BLaER1 (cell line): ENCODE data around the gene SYT1.

Experiments used
- H3K27ac ChIP-seq: shearing (Covaris generic); formaldehyde crosslinking; 2 replicates; pipeline ENCODE4 v1.8.1; 2022
- H3K27me3 ChIP-seq: shearing (Covaris generic); formaldehyde crosslinking; 2 replicates; pipeline ENCODE4 v1.8.1; 2022
- H3K36me3 ChIP-seq: shearing (Covaris generic); formaldehyde crosslinking; 2 replicates; pipeline ENCODE4 v1.8.1; 2022
- H3K4me1 ChIP-seq: shearing (Covaris generic); formaldehyde crosslinking; 2 replicates; pipeline ENCODE4 v1.8.1; 2022
- H3K4me2 ChIP-seq: shearing (Covaris generic); formaldehyde crosslinking; 2 replicates; pipeline ENCODE4 v1.8.1; 2022
- H3K4me3 ChIP-seq: shearing (Covaris generic); formaldehyde crosslinking; 2 replicates; pipeline ENCODE4 v1.8.1; 2022
- H3K9ac ChIP-seq: shearing (Covaris generic); formaldehyde crosslinking; 2 replicates; pipeline ENCODE4 v1.8.1; 2022
- H3K9me3 ChIP-seq: shearing (Covaris generic); formaldehyde crosslinking; 2 replicates; pipeline ENCODE4 v1.8.1; 2022
- H4K20me1 ChIP-seq: shearing (Covaris generic); formaldehyde crosslinking; 2 replicates; pipeline ENCODE4 v1.8.1; 2022
- Cebpa-rat ChIP-seq: shearing (Covaris generic); IDR thresholded peaks from 2 replicates; pipeline ENCODE4 v1.8.1; 2022

The SYT1 gene

DNA sequence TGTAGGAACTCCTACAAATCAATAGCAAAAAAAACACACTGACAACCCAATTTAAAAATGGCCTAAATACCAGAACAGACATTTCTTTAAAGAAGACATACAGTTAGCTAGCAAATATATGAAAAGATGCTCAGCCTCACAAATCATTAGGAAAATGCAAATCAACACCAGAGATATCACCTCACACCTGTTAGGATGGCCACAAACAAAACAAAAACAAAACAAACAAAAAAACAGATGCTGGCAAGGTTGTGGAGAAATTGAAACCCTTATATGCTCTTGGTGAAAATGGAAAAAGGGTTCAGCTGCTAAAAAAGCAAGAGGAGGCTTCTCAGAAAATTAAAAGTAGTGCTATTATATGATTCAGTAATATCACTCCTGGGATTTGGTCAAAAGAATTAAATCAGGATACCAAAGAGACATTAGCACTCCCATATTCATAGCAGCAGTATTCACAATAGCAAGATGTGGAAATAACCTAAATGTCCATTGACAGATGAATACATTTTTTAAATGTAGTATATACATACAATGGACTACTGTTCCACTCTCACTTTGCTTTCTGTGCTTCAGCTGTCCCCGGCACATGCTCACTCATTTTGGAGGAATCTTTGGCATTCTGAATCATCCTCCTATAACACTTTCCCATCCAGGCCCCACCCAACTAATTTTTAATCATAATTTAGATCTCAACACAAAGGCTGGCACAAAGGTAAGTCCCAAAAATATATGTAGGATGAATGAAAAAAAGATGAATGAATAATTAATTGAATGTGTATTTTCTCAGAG is 99.1 kb downstream of the SYT1 start:
- Histone ChIP-seq H3K27ac (no peak overlapping the region), H4K20me1 (no peaks in the 10 kb centered on the region), H3K9me3 (no peaks in the 10 kb centered on the region), H3K9ac (no peak overlapping the region), H3K4me2 (no peak overlapping the region), H3K36me3 (peaks cover 11% of the 10 kb centered on the region), H3K4me3 (no peak overlapping the region), H3K27me3 (no peaks in the 10 kb centered on the region), H3K4me1 (no peaks in the 10 kb centered on the region)
- TF ChIP-seq Cebpa-rat, result no peak

- Histone ChIP-seq H3K9ac (no peak overlapping the region), H3K36me3 (peaks cover 11% of the 10 kb centered on the region), H4K20me1 (no peaks in the 10 kb centered on the region), H3K4me3 (no peak overlapping the region), H3K9me3 (no peaks in the 10 kb centered on the region), H3K27ac (no peak overlapping the region), H3K27me3 (no peaks in the 10 kb centered on the region), H3K4me2 (no peak overlapping the region), H3K4me1 (no peaks in the 10 kb centered on the region)
- TF ChIP-seq Cebpa-rat, result no peak
Observed at GRCh38 chr12:78964521-78964920, 99.9 kb downstream of the SYT1 start.

GRCh38 chr12:78966062-78966461 is 101.5 kb downstream of the SYT1 start:
- H3K4me1 ChIP-seq, result no peaks in the 10 kb centered on the region
- no peak overlapping the region for H3K9ac ChIP-seq
- peaks cover 5% of the 10 kb centered on the region; the same call in 1 of the 2 replicates for H3K36me3 ChIP-seq
- no peaks in the 10 kb centered on the region for H4K20me1 ChIP-seq
- H3K27me3 ChIP-seq, result no peaks in the 10 kb centered on the region
- H3K4me3 ChIP-seq, result no peak overlapping the region
- H3K4me2 ChIP-seq, result no peak overlapping the region
- no peak overlapping the region for H3K27ac ChIP-seq
- no peak for TF ChIP-seq Cebpa-rat
- no peaks in the 10 kb centered on the region for H3K9me3 ChIP-seq

DNA sequence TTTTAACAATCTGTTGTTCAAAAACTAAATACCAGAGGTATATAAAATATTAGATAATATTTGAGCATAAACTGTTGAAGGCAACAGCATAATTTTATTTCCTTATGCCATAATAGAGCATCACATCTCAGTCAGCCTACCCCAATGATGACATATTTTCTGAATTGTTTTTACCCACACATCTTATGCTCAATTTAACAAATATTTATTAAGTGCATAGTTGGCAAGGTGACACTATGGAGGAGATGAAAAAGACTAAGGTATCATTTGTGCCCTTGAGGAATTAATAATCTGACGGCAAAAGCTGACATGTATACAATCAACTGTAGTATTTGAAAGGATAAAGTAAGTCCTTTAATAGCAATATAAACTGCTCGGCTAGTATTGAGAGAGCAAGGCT is 102.4 kb downstream of the SYT1 start:
- H3K4me3 ChIP-seq, result no peak overlapping the region

DNA sequence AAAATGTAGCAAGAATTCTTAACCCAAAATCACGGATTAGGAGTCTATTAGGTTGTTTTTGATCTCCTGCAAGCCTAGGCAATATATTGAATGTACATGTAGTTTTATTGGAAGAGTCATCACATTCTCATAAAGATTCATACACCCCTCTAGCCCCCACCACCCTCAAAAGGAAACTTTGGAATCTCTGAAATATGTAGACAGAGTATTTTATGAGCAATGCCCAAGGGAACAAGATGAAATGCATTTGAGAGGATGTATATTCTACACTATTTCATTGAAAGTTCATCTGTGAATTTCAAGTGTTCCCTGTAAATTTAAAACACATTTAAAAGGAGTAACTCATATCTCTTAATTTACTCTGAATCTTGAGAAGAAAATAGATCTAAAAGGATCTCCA is 103.7 kb downstream of the SYT1 start:
- no peak overlapping the region for H3K27ac ChIP-seq

More for the DNA sequence above, 102.4 kb downstream of the SYT1 start:
- Histone ChIP-seq H3K4me2 (no peak overlapping the region), H3K9ac (no peak overlapping the region), H3K27ac (no peak overlapping the region), H3K9me3 (no peaks in the 10 kb centered on the region), H3K36me3 (no peaks in the 10 kb centered on the region), H3K27me3 (no peaks in the 10 kb centered on the region), H3K4me1 (no peaks in the 10 kb centered on the region), H4K20me1 (no peaks in the 10 kb centered on the region)
- no peak for TF ChIP-seq Cebpa-rat

GRCh38 chr12:78970041-78970440 is 105.5 kb downstream of the SYT1 start:
- Histone ChIP-seq H3K9ac (no peak overlapping the region), H3K36me3 (no peaks in the 10 kb centered on the region), H3K4me2 (no peak overlapping the region), H4K20me1 (no peaks in the 10 kb centered on the region), H3K4me1 (no peaks in the 10 kb centered on the region), H3K27me3 (no peaks in the 10 kb centered on the region), H3K4me3 (no peak overlapping the region), H3K27ac (no peak overlapping the region), H3K9me3 (no peaks in the 10 kb centered on the region)
- no peak for TF ChIP-seq Cebpa-rat

More for the DNA sequence above, 103.7 kb downstream of the SYT1 start:
- Histone ChIP-seq H3K36me3 (no peaks in the 10 kb centered on the region), H3K9ac (no peak overlapping the region), H4K20me1 (no peaks in the 10 kb centered on the region), H3K4me2 (no peak overlapping the region), H3K4me1 (no peaks in the 10 kb centered on the region), H3K4me3 (no peak overlapping the region), H3K9me3 (no peaks in the 10 kb centered on the region), H3K27me3 (no peaks in the 10 kb centered on the region)
- TF ChIP-seq Cebpa-rat, result no peak

DNA sequence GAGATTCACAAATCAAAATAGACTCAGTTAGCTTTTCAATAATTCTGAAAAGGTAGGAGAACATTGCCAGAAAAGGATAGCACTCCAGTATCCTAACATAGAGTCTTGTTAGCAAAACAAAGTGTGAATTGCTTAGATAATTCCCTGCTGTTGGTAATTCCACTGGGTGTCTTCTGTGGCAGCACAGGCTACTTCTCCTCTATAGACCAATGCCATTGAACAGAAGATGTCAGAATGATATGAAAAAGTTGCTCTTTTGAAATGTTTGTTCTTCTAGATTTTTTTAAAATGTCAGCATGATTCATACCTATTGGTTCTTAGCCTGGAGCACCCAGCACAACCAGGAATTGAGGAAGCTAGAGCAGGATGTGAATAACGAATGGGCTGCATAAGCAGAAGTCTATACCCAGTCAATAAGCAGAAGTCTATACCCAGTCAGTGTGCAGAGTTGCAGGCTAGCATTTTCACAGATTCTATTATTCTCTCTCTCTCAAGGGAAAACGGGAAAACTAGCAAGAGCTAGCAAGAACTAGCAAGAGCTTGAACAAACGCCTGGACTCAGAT is 112.8 kb downstream of the SYT1 start:
- Histone ChIP-seq H3K36me3 (peaks cover 40% of the 10 kb centered on the region), H3K4me2 (no peak overlapping the region), H3K4me3 (no peak overlapping the region), H4K20me1 (no peaks in the 10 kb centered on the region), H3K4me1 (no peaks in the 10 kb centered on the region), H3K27ac (no peak overlapping the region), H3K9ac (no peak overlapping the region), H3K9me3 (no peaks in the 10 kb centered on the region), H3K27me3 (no peaks in the 10 kb centered on the region)
- no peak for TF ChIP-seq Cebpa-rat

DNA sequence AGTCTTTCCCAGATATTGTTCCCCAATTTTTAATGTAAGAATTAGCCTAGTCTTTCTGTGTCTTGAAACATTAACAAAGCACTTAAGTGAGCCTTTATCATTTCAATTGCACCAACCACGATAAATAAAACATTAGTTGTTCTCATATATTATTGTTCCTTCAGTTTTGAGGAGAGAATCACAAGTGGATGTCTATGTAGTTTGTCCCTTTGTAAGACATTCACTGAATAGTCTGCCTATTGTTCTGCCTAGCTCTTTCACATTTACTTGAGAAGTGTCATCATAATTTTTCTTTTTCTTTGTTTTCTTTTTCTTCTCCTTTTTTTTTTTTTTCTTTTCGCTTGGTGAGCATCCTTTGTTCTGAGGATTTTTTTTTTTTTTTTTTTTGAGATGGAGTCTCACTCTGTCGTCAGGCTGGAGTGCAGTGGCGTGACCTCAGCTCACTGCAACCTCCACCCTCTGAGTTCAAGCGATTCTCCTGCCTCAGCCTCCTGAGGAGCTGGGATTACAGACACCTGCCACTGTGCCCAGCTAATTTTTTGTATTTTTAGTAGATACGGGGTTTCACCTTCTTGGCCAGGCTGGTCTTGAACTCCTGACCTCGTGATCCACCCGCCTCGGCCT is 129.7 kb downstream of the SYT1 start:
- H3K9me3 ChIP-seq, result no peaks in the 10 kb centered on the region
- H3K4me1 ChIP-seq, result no peaks in the 10 kb centered on the region
- no peak for TF ChIP-seq Cebpa-rat
- H4K20me1 ChIP-seq, result peaks cover 5% of the 10 kb centered on the region; the same call in 1 of the 2 replicates
- no peak overlapping the region for H3K4me3 ChIP-seq
- H3K27ac ChIP-seq, result no peak overlapping the region
- H3K27me3 ChIP-seq, result no peaks in the 10 kb centered on the region
- H3K36me3 ChIP-seq, result peaks cover 52% of the 10 kb centered on the region
- no peak overlapping the region for H3K4me2 ChIP-seq
- no peak overlapping the region for H3K9ac ChIP-seq

DNA sequence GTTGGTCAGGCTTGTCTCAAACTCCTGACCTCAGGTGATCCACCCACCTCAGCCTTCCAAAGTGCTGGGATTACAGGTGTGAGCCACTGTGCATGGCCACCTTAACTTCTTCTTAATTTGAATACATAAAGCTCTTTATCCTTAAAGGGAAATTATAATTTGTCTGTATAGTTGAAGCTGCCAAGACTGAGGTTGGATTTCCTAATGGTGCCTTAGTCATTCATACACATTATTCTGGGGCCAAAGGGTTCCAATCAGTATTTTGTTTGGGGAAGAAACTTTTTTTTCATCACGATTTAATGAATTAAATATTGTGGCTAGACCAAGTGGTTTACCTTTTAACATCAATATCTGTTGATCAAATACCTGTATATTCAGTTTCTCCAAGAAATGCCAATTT is 135.9 kb downstream of the SYT1 start:
- Histone ChIP-seq H3K27me3 (no peaks in the 10 kb centered on the region), H3K4me2 (no peak overlapping the region), H3K4me1 (no peaks in the 10 kb centered on the region), H3K9ac (no peak overlapping the region), H3K4me3 (no peak overlapping the region), H3K9me3 (no peaks in the 10 kb centered on the region), H3K36me3 (peaks cover 32% of the 10 kb centered on the region), H3K27ac (no peak overlapping the region), H4K20me1 (0 out of 2 replicates have a peak, but pooled peaks cover 1% of the 10 kb centered on the region)
- TF ChIP-seq Cebpa-rat, result no peak

DNA sequence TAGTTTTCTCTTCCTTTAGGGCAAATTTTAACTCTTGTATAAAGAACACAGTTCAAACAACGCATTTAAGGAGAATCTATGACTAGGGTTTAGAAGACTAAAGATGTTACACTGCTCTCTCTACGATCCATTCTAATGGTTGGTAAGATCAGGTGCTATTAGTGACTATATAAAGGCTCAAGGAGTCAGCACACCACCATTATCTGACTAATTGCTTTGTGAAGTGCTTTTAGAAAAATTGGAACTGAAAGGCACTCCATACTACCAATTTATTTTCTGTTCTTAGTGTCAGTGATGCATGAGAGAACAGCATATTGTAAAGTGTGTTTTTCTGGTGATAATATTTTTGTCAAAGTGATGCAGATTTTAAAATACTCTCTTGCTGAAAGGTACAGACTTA is 136.8 kb downstream of the SYT1 start:
- Histone ChIP-seq H3K4me2 (no peak overlapping the region), H3K36me3 (peaks cover 23% of the 10 kb centered on the region), H4K20me1 (peaks cover 10% of the 10 kb centered on the region; the same call in 1 of the 2 replicates), H3K9ac (no peak overlapping the region), H3K4me1 (peaks cover 7% of the 10 kb centered on the region; the same call in 1 of the 2 replicates), H3K27me3 (no peaks in the 10 kb centered on the region), H3K27ac (no peak overlapping the region), H3K9me3 (no peaks in the 10 kb centered on the region), H3K4me3 (no peak overlapping the region)
- TF ChIP-seq Cebpa-rat, result no peak
